Cardiac fibroblast (primary cell): ENCODE results near the gene ATRAID.

Experiments
- DNase-seq, 2 donors: peaks; one replicate each; pipeline versions ENCODE4 v3.0.0 to v3.0.0-alpha.2; 2010; ENCODE audit warnings: low read depth in 2 of 2
- H3K4me3 ChIP-seq, 2 donors: replicated peaks in 1 of 2; 1 replicate in 1 of 2; 2 replicates in 1 of 2; pipeline ENCODE4 v1.5.1; 2011; ENCODE audit warnings: low read depth in 2 of 2, low read length in 2 of 2, mild to moderate bottlenecking in 2 of 2, moderate library complexity in 1 of 2
- TF ChIP-seq, protein P1 (sequence below): IDR thresholded peaks from one replicate; pipeline ENCODE4 v1.5.1; 2011; ENCODE audit warnings: low read depth, mild to moderate bottlenecking, low read length, inconsistent platforms

ATRAID gene

DNA sequence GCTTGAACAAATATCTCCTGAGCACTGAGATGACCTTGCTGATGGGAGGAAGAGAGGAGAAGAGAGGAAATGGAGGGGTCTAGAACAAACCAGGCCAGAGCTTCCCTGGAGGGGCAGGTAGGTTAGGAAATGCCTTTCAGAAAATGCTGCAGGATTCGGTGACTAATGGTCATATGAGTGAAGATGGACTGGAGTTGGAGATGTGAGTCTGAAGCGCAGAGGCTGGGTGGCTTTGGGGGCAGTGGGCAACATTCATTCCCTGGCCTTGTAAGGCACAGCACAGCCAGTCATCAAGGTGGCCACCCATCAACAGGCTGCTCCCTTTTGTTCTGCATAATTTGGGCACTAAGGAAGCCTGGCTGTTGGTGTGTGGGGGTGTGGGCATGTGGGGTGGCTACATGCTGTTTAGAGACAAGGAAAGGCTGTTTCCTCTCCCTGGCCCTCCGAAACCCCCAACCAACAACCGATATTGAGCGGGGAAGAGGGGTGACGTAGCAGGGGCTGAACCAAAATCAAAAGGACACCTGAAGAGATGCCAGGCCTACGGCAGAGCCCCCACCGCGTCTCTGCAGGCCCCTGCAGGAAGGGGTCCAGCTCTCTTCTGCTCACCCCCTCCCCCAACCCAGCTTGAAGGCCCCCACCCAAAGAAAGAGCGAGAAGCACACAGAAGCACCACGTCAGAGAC is 49.5 kb downstream of the ATRAID start:
- no peak overlapping the region for H3K4me3 ChIP-seq
- DNase-seq, result no peak
- TF ChIP-seq, protein P1, sequence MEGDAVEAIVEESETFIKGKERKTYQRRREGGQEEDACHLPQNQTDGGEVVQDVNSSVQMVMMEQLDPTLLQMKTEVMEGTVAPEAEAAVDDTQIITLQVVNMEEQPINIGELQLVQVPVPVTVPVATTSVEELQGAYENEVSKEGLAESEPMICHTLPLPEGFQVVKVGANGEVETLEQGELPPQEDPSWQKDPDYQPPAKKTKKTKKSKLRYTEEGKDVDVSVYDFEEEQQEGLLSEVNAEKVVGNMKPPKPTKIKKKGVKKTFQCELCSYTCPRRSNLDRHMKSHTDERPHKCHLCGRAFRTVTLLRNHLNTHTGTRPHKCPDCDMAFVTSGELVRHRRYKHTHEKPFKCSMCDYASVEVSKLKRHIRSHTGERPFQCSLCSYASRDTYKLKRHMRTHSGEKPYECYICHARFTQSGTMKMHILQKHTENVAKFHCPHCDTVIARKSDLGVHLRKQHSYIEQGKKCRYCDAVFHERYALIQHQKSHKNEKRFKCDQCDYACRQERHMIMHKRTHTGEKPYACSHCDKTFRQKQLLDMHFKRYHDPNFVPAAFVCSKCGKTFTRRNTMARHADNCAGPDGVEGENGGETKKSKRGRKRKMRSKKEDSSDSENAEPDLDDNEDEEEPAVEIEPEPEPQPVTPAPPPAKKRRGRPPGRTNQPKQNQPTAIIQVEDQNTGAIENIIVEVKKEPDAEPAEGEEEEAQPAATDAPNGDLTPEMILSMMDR, result no peak

DNA sequence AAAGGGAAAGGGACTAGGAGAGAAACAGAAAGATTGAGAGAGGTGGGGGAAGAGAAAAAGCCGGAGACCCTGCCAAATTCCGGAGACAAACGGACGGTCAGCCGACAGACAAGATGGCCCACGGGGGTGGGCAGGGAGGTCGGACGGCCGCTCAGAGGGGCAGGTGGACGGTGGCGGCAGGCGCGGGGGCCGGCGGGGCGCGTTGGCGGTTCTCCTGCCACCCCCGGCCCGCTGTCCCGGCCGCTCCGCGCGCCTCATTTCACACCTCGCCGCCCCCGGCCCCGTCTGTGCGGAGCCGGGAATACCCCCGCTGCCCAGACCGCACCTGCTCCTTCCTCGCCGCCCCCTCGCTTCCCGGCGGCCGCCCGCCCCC is 50.1 kb downstream of the ATRAID start:
- TF ChIP-seq, protein P1, result no peak
- DNase-seq, result no peak
- no peak overlapping the region for H3K4me3 ChIP-seq

DNA sequence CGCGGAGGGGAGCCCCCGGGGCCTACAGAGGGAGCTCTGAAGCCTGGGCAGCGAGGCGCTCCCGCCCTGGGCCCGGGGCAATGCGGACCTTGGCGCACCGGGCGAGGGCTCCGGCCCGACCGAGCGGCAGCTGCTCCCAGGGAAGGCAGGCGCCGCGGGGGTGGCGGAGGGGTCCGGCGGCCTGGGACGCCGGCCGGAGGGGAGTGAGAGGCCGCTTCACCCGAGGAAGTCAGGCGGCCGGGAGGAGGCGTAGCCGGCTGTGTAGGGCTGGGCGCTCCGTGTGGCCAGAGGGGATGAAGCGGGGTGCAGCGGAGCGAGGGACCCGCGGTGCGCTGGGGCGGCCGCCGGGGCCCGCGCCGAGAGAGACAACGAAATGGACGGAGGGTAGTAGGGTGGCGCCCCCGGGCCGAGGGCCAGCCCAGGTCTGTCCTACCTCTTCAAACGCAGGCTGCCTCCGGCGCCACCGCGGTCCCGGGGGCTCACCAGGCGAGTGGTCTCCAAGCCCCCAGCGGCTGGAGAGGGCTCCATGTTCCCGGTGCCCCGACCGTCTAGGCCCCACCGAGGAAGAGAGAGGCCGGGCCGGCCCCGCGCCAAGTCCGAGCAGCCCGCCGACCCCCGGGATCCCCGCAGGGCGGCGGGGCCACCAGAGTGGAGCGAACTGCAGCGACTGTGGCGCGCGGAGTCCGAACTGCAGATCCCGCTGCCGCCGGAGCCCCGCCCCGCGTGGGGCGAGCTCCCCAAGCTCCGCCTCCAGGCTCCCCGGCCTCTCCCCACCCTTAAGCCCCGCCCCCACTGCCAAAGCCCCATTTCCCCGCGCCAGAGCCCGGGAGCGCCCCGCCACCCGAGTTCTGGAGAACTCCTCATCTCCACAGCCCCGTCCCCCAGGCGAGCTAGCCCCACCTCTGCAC is 50.8 kb downstream of the ATRAID start, which contains the start of gene SLC30A3:
Gene SLC30A3, minus strand, starts transcription at position 669 of the 908 bp plus-strand sequence. Its CDS starts 141 bp downstream, at position 528.
- peak; percentile 27 to 39 for DNase-seq
- TF ChIP-seq, protein P1, result no peak

DNA sequence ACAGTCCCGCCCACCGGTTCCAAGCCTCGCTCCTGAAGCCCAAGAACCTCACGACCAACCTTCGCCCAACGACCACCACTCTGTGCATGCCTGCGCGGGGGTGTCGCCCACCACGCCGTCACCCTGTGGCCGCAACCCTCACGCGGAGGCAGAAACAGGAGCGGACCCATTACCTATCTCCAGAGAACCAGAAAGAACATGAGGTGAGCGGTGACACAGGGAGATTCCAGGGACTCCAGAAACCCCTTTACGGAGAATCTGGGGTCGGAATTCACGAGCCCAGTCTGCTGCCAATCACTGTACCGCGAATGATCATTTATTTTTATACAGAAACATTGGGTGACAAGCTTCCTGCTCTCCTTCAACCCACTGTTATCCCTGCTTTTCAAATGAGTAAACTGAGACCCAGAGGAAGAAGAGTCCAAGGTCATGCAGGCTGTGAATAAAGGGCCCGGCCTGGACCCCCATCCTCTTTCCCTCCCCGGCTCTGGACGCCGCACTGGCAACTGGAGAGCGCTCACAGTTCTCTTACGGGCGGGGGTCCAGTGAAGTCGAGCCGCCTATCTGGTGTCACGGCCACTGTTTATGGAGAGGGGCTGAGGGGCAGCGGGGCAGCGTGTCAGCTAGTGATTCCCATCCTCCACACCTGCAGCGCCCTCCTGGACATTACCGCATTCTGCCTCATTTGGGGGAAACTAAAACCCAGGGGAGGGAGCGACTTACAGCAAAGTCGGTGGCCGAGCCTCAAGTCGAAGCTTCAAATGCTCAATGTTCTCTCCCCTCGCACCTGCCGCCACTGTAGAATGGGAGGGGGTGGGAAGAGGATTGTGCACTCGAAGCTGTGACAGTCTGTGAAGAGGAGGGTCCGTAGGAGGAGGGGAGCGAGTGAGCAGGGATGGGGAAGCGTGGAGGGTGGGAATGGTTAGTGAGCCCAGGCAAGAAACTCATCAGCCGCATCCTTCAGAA is 51.7 kb downstream of the ATRAID start:
- H3K4me3 ChIP-seq, result peak overlapping the region; percentile 25 to 39
- DNase-seq, result no peak
- TF ChIP-seq, protein P1, result no peak

More for the DNA sequence above, 50.8 kb downstream of the ATRAID start, which contains the start of gene SLC30A3:
- peak within 1 kb of the TSS; percentile 36 to 39 for H3K4me3 ChIP-seq

DNA sequence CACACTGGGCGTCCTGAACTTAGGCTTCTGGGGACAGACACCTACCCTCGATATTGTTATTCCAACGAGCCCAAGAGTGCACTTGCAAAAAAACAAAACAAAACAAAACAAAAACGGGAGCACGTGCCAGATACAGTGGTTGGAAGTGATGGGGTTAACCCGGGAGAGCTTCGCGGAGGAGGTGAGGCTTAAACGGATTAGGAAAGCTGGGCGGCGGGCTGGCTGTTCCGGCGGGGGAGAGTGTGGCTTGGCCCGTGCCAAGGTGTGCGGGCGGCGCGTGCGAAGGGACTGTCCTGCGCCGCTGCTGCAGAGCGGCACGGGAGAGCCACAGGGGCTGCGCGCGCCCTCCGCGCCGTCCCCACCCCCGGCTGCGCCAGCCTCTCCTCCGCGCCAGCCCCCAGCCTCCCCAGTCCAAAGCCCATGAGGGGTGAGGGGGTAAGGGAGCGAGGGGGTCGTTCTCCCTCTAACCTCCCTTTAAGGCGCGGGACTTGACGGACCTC is 52.5 kb downstream of the ATRAID start:
- no peak overlapping the region for H3K4me3 ChIP-seq
- DNase-seq, result no peak
- TF ChIP-seq, protein P1, result no peak
